RWPE2 (cell line): ENCODE measurements around the gene IQCE.

Experiments
- ATAC-seq: fragments of 200-7000 bp; cut with Tn5 transposase; 3 replicates; pipeline ENCODE4 v1.9.1; 2021; ENCODE audit warnings: low read depth
- DNase-seq: peaks from one replicate; pipeline ENCODE4 v3.0.0-alpha.2; 2020; ENCODE audit warnings: low spot score
- H3K27ac ChIP-seq: fragments of 450-650 bp; 2 replicates; pipeline ENCODE4 v1.5.1; 2017; ENCODE audit warnings: mild to moderate bottlenecking; ENCODE audit not compliant: poor library complexity, severe bottlenecking
- H3K27me3 ChIP-seq: fragments of 250-450 bp; sonication (Bioruptor Pico); 2 replicates; pipeline ENCODE4 v1.5.1; 2021; ENCODE audit warnings: mild to moderate bottlenecking, moderate library complexity; ENCODE audit not compliant: insufficient read depth, poor library complexity, severe bottlenecking
- H3K36me3 ChIP-seq: fragments of 250-450 bp; sonication (Bioruptor Pico); 2 replicates; pipeline ENCODE4 v1.5.1; 2020; ENCODE audit warnings: low read depth, mild to moderate bottlenecking, moderate library complexity
- H3K4me1 ChIP-seq: fragments of 250-450 bp; sonication (Bioruptor Pico); 2 replicates; pipeline ENCODE4 v1.5.1; 2021; ENCODE audit warnings: mild to moderate bottlenecking, moderate library complexity; ENCODE audit not compliant: insufficient read depth, poor library complexity, severe bottlenecking
- H3K4me3 ChIP-seq: fragments of 250-450 bp; sonication (Bioruptor Pico); 2 replicates; pipeline ENCODE4 v1.5.1; 2021; ENCODE audit warnings: mild to moderate bottlenecking, moderate library complexity; ENCODE audit not compliant: severe bottlenecking
- H3K9me3 ChIP-seq: fragments of 250-450 bp; sonication (Bioruptor Pico); 2 replicates; pipeline ENCODE4 v1.5.1; 2021; ENCODE audit warnings: mild to moderate bottlenecking, moderate library complexity; ENCODE audit not compliant: severe bottlenecking
- TF ChIP-seq, protein P1 (sequence below): fragments of 450-650 bp; IDR thresholded peaks from one replicate; pipeline ENCODE4 v1.5.1; 2017; ENCODE audit warnings: mild to moderate bottlenecking, moderate library complexity; ENCODE audit not compliant: poor library complexity, severe bottlenecking

Gene IQCE

DNA sequence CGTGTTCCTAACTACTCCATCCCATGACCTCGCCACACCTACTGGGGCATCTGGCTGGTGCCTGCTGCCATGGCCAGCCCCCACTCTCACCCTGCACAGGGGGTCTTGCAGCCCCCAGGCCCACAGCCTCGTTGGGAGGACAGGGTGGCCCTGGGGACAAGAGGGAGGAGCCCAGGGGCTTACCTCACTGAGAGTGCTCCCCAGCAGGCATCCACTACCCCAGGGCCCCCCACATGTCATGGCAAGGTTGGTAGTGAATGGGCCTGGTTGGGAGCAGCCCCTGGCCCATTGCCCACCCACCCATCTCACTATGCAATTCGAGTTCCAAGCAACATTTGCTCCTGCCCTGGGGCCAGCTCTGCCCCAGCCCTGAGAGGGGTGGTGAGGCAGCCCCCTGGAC, 105.2 kb downstream of the IQCE start:
- Histone ChIP-seq H3K27me3 (no peaks in the 10 kb centered on the region), H3K36me3 (no peaks in the 10 kb centered on the region), H3K9me3 (no peaks in the 10 kb centered on the region), H3K4me3 (no peak overlapping the region), H3K27ac (no peak overlapping the region), H3K4me1 (no peaks in the 10 kb centered on the region)
- TF ChIP-seq, protein P1, sequence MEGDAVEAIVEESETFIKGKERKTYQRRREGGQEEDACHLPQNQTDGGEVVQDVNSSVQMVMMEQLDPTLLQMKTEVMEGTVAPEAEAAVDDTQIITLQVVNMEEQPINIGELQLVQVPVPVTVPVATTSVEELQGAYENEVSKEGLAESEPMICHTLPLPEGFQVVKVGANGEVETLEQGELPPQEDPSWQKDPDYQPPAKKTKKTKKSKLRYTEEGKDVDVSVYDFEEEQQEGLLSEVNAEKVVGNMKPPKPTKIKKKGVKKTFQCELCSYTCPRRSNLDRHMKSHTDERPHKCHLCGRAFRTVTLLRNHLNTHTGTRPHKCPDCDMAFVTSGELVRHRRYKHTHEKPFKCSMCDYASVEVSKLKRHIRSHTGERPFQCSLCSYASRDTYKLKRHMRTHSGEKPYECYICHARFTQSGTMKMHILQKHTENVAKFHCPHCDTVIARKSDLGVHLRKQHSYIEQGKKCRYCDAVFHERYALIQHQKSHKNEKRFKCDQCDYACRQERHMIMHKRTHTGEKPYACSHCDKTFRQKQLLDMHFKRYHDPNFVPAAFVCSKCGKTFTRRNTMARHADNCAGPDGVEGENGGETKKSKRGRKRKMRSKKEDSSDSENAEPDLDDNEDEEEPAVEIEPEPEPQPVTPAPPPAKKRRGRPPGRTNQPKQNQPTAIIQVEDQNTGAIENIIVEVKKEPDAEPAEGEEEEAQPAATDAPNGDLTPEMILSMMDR = no peak
- no peak for ATAC-seq
- no peak for DNase-seq
